Measurements from ENCODE around the gene IGHMBP2.

Gene IGHMBP2

DNA sequence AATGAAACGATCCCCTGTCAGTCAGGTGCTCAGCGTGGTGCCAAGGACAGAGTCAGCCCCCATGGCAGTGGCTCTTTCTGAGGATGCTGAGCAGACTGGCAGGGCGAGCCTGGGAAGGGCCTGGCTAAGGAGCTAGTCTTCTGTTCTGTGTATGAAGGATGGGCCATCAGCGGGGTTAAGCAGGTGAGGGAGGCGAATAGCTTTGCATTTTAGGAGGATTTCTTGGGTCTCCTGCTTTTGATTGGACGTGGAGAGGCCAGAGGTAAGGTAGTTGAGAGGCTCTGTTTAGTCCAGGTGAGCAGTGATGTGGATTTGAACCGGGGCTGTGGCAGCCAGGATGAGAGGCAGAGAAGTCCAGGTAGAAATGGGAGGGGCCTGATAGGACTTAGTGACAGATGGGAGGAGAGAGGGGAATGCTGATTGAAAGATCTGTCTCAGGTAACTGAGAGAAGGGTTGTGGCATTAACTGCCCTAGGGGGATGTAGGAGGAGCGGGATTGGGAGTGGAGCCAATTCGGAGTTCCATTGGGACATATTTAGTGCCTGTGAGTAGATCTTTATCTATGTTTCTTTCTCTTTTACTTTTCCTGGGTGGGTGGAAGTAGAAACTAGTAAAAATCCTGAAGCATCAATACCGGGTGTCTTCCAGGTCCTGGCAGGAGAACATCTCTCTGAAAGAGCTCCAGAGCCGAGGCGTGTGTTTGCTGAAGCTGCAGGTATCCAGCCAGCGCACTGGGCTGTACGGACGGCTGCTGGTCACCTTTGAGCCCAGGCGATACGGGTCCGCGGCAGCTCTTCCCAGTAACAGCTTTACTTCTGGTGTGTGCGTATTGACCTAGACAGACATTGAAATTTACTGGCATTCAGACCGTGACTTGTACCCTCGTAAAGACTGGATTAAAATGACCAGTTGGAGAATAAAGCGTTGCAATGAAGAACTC, 2.0 kb downstream of the IGHMBP2 start:
- ChIA-PET CTCF (interaction anchor here (0.6 kb wide), 1 partner anchor 797 kb away, joined by 5 read pairs; no protein-coding TSS in a partner anchor), POLR2A (interaction anchor here (1.2 kb wide), 1 partner anchor 142 kb away, joined by 3 read pairs; the partner anchor contains the start of gene TPCN2)
- no peak for TF ChIP-seq FOXM1 (IDR thresholded peaks at IDR 0.05; ENCODE audit: borderline replicate concordance)
- TF ChIP-seq, protein P1, sequence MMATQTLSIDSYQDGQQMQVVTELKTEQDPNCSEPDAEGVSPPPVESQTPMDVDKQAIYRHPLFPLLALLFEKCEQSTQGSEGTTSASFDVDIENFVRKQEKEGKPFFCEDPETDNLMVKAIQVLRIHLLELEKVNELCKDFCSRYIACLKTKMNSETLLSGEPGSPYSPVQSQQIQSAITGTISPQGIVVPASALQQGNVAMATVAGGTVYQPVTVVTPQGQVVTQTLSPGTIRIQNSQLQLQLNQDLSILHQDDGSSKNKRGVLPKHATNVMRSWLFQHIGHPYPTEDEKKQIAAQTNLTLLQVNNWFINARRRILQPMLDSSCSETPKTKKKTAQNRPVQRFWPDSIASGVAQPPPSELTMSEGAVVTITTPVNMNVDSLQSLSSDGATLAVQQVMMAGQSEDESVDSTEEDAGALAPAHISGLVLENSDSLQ (IDR thresholded peaks at IDR 0.05): peak; percentile 33; the same call in 1 of the 2 replicates

DNA sequence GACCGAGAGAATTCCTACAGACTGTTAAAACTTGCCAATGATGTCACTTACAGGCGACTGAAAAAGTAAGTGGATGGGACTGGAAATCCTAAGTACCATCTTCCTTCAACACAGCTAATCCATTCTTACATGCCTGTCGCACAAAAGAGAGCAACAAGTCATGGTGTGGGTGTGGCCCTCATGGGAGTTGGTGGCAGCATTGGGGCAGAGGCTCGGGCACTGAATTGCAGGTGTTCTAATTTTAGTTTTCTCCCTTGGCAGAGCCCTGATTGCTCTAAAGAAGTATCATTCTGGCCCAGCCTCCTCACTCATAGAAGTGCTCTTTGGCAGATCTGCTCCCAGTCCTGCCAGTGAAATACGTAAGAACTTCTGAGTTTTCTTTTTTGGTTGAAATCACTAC, 4.6 kb downstream of the IGHMBP2 start:
- no peak for DNase-seq (ENCODE audit: extremely low spot score)
- no peak for TF ChIP-seq FOXM1 (IDR thresholded peaks at IDR 0.05; ENCODE audit: borderline replicate concordance)
- TF ChIP-seq, protein P1 (IDR thresholded peaks at IDR 0.05): no peak
- TF ChIP-seq FOXA1 (IDR thresholded peaks at IDR 0.05): no peak
- TF ChIP-seq FOXK2 (IDR thresholded peaks at IDR 0.05): no peak
- TF ChIP-seq L3MBTL2 (conservative IDR thresholded peaks at IDR 0.05): no peak
- no peak for TF ChIP-seq SP1 (IDR thresholded peaks at IDR 0.05)
- no peak for TF ChIP-seq BHLHE40 (IDR thresholded peaks at IDR 0.05; ENCODE audit: borderline replicate concordance)
- TF ChIP-seq ARNT (IDR thresholded peaks at IDR 0.05): no peak
- no peak for TF ChIP-seq SUZ12 (IDR thresholded peaks at IDR 0.05)
- no peak for TF ChIP-seq NFRKB (IDR thresholded peaks at IDR 0.05)
- ChIA-PET CTCF (no interaction called here), POLR2A (no interaction called here)

More for the DNA sequence above, 2.0 kb downstream of the IGHMBP2 start:
- DNase-seq (ENCODE audit: extremely low spot score): no peak

DNA sequence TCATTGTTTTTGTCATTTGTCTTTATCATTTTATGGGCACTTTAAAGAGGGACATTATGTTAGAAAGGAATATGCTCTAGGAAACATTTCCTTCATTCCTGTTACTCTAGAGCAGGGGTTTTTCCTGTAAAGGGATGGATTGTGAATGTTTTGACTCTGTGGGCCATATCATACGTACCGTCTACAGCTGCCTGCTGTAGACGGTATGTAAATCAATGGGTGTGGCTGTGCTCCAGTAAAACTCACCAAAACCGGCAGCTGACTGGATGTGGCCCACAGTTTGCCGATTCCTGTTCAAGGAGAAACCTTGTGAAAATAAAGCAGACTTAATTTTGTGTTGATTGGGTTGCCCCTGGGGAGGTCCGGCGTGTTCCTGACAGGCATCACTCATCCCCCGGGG, 7.3 kb downstream of the IGHMBP2 start:
- DNase-seq (ENCODE audit: extremely low spot score): no peak
- ChIA-PET CTCF (no interaction called here), POLR2A (no interaction called here)
- no peak for TF ChIP-seq L3MBTL2 (conservative IDR thresholded peaks at IDR 0.05)
- TF ChIP-seq HDGF (IDR thresholded peaks at IDR 0.05; ENCODE audit: borderline replicate concordance): no peak
- no peak for TF ChIP-seq NFRKB (IDR thresholded peaks at IDR 0.05)
- no peak for TF ChIP-seq BHLHE40 (IDR thresholded peaks at IDR 0.05; ENCODE audit: borderline replicate concordance)
- TF ChIP-seq TARDBP (IDR thresholded peaks at IDR 0.05): no peak
- no peak for TF ChIP-seq ZNF384 (IDR thresholded peaks at IDR 0.05)
- no peak for TF ChIP-seq LEF1 (IDR thresholded peaks at IDR 0.05; ENCODE audit: borderline replicate concordance)
- TF ChIP-seq, protein P1 (IDR thresholded peaks at IDR 0.05): no peak

DNA sequence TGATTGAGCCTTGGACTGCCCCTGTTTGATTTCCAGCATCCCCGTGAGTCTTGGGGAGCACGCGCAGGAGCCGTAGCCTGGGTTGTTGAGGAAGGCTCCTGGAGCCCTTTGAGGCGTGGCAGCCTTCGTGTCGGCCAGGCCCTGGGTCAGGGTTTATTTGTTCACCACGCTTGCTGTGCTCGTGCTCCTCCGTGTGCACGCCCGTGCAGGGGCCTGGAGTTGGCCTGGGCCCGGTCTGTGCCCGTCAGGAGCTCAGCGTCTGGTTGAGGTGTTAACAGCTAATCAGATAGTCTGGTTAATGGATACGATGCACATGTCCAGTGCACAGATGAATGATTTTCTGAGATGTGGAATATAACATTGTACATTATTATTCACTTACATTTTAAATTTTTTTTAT, 8.0 kb downstream of the IGHMBP2 start:
- no peak for DNase-seq (ENCODE audit: extremely low spot score)
- ChIA-PET CTCF (no interaction called here), POLR2A (no interaction called here)
- TF ChIP-seq SP1 (IDR thresholded peaks at IDR 0.05) (no peak), ARNT (IDR thresholded peaks at IDR 0.05) (no peak), L3MBTL2 (conservative IDR thresholded peaks at IDR 0.05) (no peak), CTBP1 (IDR thresholded peaks at IDR 0.05; ENCODE audit: borderline replicate concordance) (no peak), SUZ12 (IDR thresholded peaks at IDR 0.05) (no peak), FOXK2 (IDR thresholded peaks at IDR 0.05) (no peak), FOXA1 (IDR thresholded peaks at IDR 0.05) (no peak), ELF4 (IDR thresholded peaks at IDR 0.05) (no peak), BHLHE40 (IDR thresholded peaks at IDR 0.05; ENCODE audit: borderline replicate concordance) (no peak)
- TF ChIP-seq, protein P1 (IDR thresholded peaks at IDR 0.05): no peak

DNA sequence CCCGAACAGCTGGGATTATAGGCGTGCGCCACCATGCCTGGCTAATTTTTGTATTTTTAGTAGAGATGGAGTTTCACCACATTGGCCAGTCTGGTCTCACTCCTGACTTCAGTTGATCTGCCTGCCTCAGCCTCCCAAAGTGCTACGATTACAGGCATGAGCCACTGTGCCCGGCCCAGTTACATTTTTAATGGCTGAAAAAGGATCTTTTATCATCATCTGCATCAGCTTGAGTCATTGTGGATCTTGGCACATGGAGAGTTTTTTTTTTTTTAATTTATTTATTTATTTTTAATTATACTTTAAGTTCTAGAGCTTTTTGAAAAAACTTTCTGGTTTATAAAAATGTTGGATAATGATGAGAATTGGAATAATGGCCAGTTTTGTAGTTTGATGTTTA, 8.6 kb downstream of the IGHMBP2 start:
- ChIA-PET POLR2A (no interaction called here), CTCF (no interaction called here)
- DNase-seq (ENCODE audit: extremely low spot score): no peak
- TF ChIP-seq FOXK2 (IDR thresholded peaks at IDR 0.05): no peak
- TF ChIP-seq, protein P1 (IDR thresholded peaks at IDR 0.05): no peak

DNA sequence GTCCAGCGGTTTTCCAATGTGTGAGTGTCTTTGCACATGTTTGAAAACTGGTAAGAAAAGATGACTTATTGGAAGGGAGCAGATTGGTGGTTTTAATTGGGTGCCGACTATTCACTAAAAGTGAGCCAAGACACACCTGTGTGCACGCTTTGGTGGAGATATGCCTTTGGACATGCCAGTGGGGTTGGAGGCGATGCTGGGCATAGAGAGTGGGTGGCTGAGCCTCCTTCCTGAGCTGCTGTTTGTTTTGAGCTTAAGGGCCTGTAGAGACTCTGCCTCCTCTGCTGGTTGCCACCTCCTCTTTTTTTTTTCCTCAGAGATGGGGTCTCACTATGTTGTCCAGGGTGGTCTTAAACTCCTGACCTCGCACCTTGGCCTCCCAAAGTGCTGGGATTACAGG, 9.5 kb downstream of the IGHMBP2 start:
- ChIA-PET POLR2A (interaction anchor here (1.3 kb wide), 1 partner anchor 9 kb away, joined by 11 read pairs; the partner anchor contains the start of genes IGHMBP2 and MRPL21), CTCF (no interaction called here)

More for the DNA sequence above, 9.5 kb downstream of the IGHMBP2 start:
- TF ChIP-seq LEF1 (IDR thresholded peaks at IDR 0.05; ENCODE audit: borderline replicate concordance) (no peak), HDGF (IDR thresholded peaks at IDR 0.05; ENCODE audit: borderline replicate concordance) (no peak), FOXA1 (IDR thresholded peaks at IDR 0.05) (no peak), TARDBP (IDR thresholded peaks at IDR 0.05) (no peak), SP1 (IDR thresholded peaks at IDR 0.05) (no peak), FOXM1 (IDR thresholded peaks at IDR 0.05; ENCODE audit: borderline replicate concordance) (no peak), CTBP1 (IDR thresholded peaks at IDR 0.05; ENCODE audit: borderline replicate concordance) (no peak), BHLHE40 (IDR thresholded peaks at IDR 0.05; ENCODE audit: borderline replicate concordance) (no peak), ZNF384 (IDR thresholded peaks at IDR 0.05) (no peak), ARNT (IDR thresholded peaks at IDR 0.05) (no peak), FOXK2 (IDR thresholded peaks at IDR 0.05) (no peak)
- TF ChIP-seq, protein P1 (IDR thresholded peaks at IDR 0.05): no peak
- no peak for DNase-seq (ENCODE audit: extremely low spot score)
